Esophagus muscularis mucosa (tissue), 3 donors: ENCODE data around the gene NTSR2.

Source experiments
- EP300 ChIP-seq: sonication (generic); formaldehyde crosslinking; IDR thresholded peaks from one replicate; pipeline ENCODE4 v1.6.1; 2017; ENCODE audit warnings: antibody characterized with exemption
- TF ChIP-seq, protein P1 (sequence below), 3 experiments: fragments of 200-600 bp in 2 of 3; fragments of 450-650 bp in 1 of 3; sonication (generic) in 2 of 3; IDR thresholded peaks; one replicate each; pipeline ENCODE4 v1.5.1; 2017 to 2019; ENCODE audit warnings: antibody characterized with exemption in 3 of 3, mild to moderate bottlenecking in 2 of 3, moderate library complexity in 1 of 3

DNA sequence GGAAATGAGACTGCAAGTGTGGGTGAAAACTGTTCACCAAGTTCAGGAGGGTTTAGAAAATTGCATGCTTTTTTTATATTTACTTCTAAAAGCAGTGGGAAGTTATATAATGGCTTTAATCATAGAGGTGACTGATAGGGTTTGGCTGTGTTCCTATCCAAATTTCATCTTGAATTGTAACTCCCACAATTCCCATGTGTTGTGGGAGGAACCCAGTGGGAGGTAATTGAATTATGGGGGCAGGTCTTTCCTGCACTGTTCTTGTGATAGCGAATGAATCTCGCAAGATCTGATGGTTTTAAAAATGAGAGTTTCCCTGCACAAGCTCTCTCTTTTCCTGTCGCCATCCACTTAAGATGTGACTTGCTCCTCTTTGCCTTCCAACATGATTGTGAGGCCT is 35.7 kb upstream of the NTSR2 start:
- TF ChIP-seq, protein P1, sequence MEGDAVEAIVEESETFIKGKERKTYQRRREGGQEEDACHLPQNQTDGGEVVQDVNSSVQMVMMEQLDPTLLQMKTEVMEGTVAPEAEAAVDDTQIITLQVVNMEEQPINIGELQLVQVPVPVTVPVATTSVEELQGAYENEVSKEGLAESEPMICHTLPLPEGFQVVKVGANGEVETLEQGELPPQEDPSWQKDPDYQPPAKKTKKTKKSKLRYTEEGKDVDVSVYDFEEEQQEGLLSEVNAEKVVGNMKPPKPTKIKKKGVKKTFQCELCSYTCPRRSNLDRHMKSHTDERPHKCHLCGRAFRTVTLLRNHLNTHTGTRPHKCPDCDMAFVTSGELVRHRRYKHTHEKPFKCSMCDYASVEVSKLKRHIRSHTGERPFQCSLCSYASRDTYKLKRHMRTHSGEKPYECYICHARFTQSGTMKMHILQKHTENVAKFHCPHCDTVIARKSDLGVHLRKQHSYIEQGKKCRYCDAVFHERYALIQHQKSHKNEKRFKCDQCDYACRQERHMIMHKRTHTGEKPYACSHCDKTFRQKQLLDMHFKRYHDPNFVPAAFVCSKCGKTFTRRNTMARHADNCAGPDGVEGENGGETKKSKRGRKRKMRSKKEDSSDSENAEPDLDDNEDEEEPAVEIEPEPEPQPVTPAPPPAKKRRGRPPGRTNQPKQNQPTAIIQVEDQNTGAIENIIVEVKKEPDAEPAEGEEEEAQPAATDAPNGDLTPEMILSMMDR (IDR thresholded peaks at IDR 0.05) = no peak
- TF ChIP-seq EP300 = no peak
